ENCODE results near the gene NOXA1. TPM values are rescaled to one million over a fixed set of nuclear protein-coding genes. Genes with fewer than 3 reads are reported as not detected.
"Not testable (repeated sequence)": the region's sequence is repeated elsewhere in the genome, so short reads cannot be mapped to it uniquely, and the experiment has no call there.

NOXA1 gene
- total and polyA plus RNA-seq, 7 donors, result 0.43 to 5.1 (median 1.0) TPM

GRCh38 chr9:137465720-137466388 lies 42.7 kb downstream of the NOXA1 start:
- intact Hi-C loops (cut with DNase I), result no loop called here

DNA sequence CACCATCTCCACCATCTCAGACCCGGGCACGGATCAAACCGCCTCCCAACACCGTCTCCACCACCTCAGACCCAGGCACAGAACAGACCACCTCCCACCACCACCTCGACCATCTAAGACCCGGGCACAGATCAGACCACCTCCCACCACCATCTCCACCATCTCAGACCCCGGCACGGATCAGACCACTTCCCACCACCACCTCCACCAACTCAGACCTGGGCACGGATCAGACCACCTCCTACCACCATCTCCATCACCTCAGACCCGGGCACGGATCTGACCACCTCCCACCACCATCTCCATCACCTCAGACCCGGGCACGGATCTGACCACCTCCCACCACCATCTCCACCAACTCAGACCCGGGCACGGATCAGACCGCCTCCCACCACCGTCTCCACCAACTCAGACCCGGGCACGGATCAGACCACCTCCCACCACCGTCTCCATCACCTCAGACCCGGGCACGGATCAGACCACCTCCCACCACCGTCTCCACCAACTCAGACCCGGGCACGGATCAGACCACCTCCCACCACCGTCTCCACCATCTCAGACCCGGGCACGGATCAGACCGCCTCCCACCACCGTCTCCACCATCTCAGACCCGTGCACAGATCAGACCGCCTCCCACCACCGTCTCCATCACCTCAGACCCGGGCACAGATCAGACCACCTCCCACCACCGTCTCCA lies 43.3 kb downstream of the NOXA1 start:
- WGBS, 3 donors, result 89 to 93% (median 91%) methylated on average over 35 of the region's 35 CpGs
- H3K9me3 ChIP-seq; ATAC-seq; H3K27ac ChIP-seq; intact Hi-C loops (cut with DNase I); H3K27me3 ChIP-seq (ENCODE audit: insufficient read depth in 3 of 3, low read length in 2 of 3); H3K4me1 ChIP-seq; H3K4me3 ChIP-seq: not testable (repeated sequence)
- H3K36me3 ChIP-seq (ENCODE audit: insufficient read depth in 1 of 2, low read depth in 1 of 2), result peaks cover 0 to 17% of the 10 kb centered on the region in 2 donors
- peak in 1 of 2 donors; percentile 28 for DNase-seq

More at GRCh38 chr9:137465720-137466388, 42.7 kb downstream of the NOXA1 start:
- DNase-seq, result peak in 1 of 2 donors; percentile 21
- H3K36me3 ChIP-seq (ENCODE audit: insufficient read depth in 1 of 2, low read depth in 1 of 2), result peaks cover 0 to 24% of the 10 kb centered on the region in 2 donors
- no peak for TF ChIP-seq CTCF (IDR thresholded peaks at IDR 0.05)
- 86 to 90% (median 89%) methylated on average over 23 of the region's 23 CpGs for whole genome bisulfite sequencing, 3 donors
- no peak for ATAC-seq
- no peaks in the 10 kb centered on the region for H3K27me3 ChIP-seq (ENCODE audit: insufficient read depth in 3 of 3, low read length in 2 of 3)
- no peak overlapping the region for H3K27ac ChIP-seq
- H3K4me3 ChIP-seq, result no peak overlapping the region
- H3K9me3 ChIP-seq, result no peaks in the 10 kb centered on the region
- no peaks in the 10 kb centered on the region for H3K4me1 ChIP-seq

GRCh38 chr9:137467161-137467581 lies 44.0 kb downstream of the NOXA1 start:
- 93 to 96% (median 95%) methylated on average over 16 of the region's 16 CpGs for WGBS, 3 donors
- H3K9me3 ChIP-seq, result no peaks in the 10 kb centered on the region
- peaks cover 0 to 17% of the 10 kb centered on the region in 2 donors for H3K36me3 ChIP-seq (ENCODE audit: insufficient read depth in 1 of 2, low read depth in 1 of 2)
- intact Hi-C loops (cut with DNase I), result no loop called here
- no peak overlapping the region for H3K4me3 ChIP-seq
- DNase-seq (peak in 1 of 2 donors; percentile 35), ATAC-seq (no peak)
- H3K4me1 ChIP-seq, result no peaks in the 10 kb centered on the region
- H3K27me3 ChIP-seq (ENCODE audit: insufficient read depth in 3 of 3, low read length in 2 of 3), result no peaks in the 10 kb centered on the region
- no peak for TF ChIP-seq CTCF (IDR thresholded peaks at IDR 0.05)
- no peak overlapping the region for H3K27ac ChIP-seq

- peaks cover 0 to 17% of the 10 kb centered on the region in 2 donors for H3K36me3 ChIP-seq (ENCODE audit: insufficient read depth in 1 of 2, low read depth in 1 of 2)
- no peak overlapping the region for H3K27ac ChIP-seq
- 97% methylated on average over 7 of the region's 7 CpGs for WGBS, 3 donors
- H3K27me3 ChIP-seq (ENCODE audit: insufficient read depth in 3 of 3, low read length in 2 of 3), result no peaks in the 10 kb centered on the region
- no peaks in the 10 kb centered on the region for H3K4me1 ChIP-seq
- DNase-seq (peak in 1 of 2 donors; percentile 28), ATAC-seq (no peak)
- no peak overlapping the region for H3K4me3 ChIP-seq
- TF ChIP-seq CTCF (IDR thresholded peaks at IDR 0.05), result no peak
- intact Hi-C loops (cut with DNase I), result no loop called here
- no peaks in the 10 kb centered on the region for H3K9me3 ChIP-seq
These were observed 44.7 kb downstream of the NOXA1 start for GRCh38 chr9:137467896-137468295.

DNA sequence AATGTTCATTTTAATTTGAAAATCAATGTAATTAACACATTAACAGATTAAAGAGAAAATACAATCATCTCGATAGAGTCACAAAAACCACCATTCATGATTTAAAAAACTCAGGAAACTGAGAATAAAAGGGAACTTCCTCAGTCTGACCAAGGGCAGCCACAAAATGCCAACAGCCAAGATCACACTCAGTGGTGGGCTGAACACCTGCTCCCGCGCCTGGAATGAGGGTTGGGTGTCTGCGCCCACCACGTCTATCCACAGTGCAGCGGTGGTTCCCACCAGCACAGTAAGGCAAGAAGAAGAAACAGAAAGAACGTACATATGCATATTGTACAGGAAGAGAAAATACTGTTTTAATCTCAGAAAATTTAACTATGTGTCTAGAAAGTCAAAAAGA lies 47.6 kb downstream of the NOXA1 start:
- WGBS, 3 donors, result 72 to 84% (median 76%) methylated on average over 7 of the region's 7 CpGs
- no peak overlapping the region for H3K27ac ChIP-seq
- H3K27me3 ChIP-seq (ENCODE audit: insufficient read depth in 3 of 3, low read length in 2 of 3), result no peaks in the 10 kb centered on the region
- H3K36me3 ChIP-seq (ENCODE audit: insufficient read depth in 1 of 2, low read depth in 1 of 2), result peaks cover 0 to 9% of the 10 kb centered on the region in 2 donors
- TF ChIP-seq CTCF (IDR thresholded peaks at IDR 0.05), result no peak
- no peaks in the 10 kb centered on the region for H3K4me1 ChIP-seq
- intact Hi-C loops (cut with DNase I), result no loop called here
- no peak for ATAC-seq
- H3K4me3 ChIP-seq, result no peak overlapping the region
- peaks cover 9% of the 10 kb centered on the region for H3K9me3 ChIP-seq
- no peak for DNase-seq
